Heart left ventricle (tissue), 13 donors: ENCODE results near the gene NRCAM.

ENCODE experiments used
- CTCF ChIP-seq, 12 donors: fragments of 200-600 bp; sonication (generic) in 4 of 12; IDR thresholded peaks; one replicate each; pipeline versions ENCODE4 v1.5.0 to v1.8.0; 2018 to 2022; ENCODE audit warnings: antibody characterized with exemption in 12 of 12, mild to moderate bottlenecking in 5 of 12
- POLR2A ChIP-seq, 2 donors: fragments of 450-650 bp; IDR thresholded peaks; one replicate each; pipeline ENCODE4 v1.6.1; 2017; ENCODE audit warnings: antibody characterized with exemption in 2 of 2, mild to moderate bottlenecking in 2 of 2, moderate library complexity in 2 of 2
- donor health status: ischemic (EF 13 %, LVEDD 7.1; RV severe dilation, severe dysfunction).
- donor health status: DM: no; HTN: yes; CAD: no.
- donor health status: DM: no; HTN: no; CAD: no.
- donor health status: ischemic (EF 25% LVEDD 6.9; RV normal size, moderate dysfunction).
- donor health status: ischemic (EF 25% LVEDD 5.7; RV mildly dilated, moderate dysfunction).
- donor health status: ischemic (EF 35%, LVEDD 5.7; RV mildly dilated, moderate dysfunction).
- donor health status: nonischemic (EF 11% LVEDD 7.7; RV severe dilation, severe dysfunction).
- donor health status: DM: yes; HTN: yes; CAD: no.
- donor health status: PGD.
- donor health status: ischemic (EF 29% LVEDD 5.4; RV normal size, mild dysfunction).
- donor health status: nonischemic (EF 23%, LVEDD 6.1; RV moderate dilation, normal function).

DNA sequence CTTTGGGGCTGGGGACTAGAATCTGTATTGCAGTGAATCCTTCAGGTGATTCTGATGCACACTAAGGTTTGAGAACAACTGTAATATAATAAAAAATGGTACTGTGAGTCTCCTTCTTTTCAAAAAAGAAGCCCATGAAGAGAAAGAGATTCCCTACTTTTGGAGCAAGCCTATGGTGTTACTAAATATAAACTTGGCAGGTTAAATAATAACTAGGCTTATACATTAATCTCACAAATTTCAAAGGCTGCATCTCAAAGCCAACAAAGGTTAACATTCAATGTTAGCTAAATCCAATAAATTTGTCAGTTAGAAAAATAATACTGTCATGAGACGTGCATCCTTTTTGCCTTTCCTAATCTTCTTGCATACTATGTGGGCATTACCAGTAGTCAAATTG is 166.4 kb downstream of the NRCAM start:
- no peak for TF ChIP-seq CTCF (IDR thresholded peaks at IDR 0.05)
- no peak for TF ChIP-seq POLR2A (IDR thresholded peaks at IDR 0.05)
